Measurements from ENCODE around the gene CCDC167.

The CCDC167 gene

DNA sequence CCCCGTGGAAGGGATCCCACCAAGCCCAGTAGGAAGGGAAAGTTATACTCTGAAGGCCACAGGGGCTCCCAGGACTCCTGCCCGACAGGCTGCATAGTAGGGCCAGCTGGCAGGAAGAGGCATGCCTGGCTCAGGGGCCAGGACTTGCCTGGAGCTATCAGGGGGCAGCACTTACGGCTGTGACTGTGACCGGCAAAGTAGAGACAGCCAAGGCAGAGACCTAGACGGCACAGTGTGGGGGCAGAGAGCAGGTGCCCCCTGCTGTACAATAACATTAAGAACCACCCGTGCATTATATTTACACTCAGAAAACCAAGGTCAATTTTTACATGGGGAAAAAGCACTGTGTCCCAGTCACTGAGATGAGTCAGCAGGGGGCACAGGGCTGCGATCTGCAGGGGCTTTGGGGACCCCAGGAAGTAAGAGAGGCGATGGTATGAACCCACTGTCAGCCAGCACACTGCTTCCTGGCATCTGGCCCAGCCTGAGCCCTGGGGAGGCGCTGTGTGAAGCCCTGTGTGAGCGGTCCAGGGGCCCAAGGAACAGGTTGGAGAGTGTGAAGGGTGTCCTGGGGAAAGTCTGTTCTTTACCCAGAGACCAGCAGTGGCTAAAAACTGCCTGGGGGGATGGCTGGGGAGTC is 9.9 kb downstream of the CCDC167 start:
- no peak for DNase-seq (ENCODE audit: low read depth)

DNA sequence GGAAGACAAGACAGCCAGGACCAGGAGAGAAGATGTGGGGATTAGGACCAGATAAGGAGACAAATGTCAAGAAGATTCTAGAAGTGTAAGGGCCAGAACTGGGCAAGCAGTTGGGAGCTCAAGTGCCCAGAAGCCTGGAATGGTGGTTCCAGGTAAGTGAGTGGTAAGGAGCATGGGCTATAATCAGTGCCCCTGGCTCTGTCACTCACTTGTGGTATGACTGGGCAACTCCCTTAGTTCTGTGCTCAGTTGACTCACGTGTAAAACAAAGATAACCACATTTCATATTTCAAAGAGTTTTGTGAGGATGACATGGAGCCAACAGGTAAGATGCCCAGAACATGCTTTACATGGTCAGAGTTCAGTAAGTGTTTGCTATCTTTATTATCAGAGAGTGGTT is 11.2 kb downstream of the CCDC167 start:
- no peak for DNase-seq (ENCODE audit: low read depth)

DNA sequence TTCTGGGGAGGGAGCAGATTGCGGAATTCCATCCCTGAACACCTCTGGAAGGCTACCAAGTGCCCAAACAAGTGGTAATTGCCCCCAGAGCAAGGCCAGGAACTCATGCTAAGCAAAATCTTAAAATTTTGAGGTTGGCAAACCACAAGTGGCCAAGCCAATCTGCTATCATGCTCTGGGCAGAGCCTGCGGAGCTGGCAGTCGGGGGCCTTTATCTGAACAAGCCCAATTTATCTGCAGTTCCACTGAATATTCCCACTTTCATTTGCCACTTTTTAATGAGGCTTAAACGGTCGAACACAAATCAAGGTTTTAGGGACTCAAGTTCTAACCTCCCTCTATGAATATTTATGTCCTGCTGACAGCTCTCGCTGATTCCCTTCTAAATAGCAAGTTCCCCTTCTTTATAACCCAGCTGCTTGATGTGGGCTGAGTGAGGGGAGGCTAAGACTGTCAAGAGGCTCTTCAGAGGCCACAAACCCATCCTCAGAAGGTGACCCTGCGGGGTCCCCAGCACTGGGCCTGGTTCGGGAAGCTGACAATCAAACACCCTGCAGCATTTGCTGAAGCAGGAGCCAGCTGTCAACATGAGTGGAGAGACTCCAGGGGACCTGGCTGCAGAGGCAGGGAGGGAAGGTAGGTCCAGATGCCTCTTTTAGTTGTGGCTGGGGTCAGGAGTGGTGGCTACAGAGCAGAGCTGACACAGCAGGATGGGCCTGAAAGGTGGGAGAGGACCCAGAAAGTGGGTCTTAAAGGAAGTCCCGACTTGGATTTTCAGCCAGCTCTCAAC is 11.9 kb downstream of the CCDC167 start:
- DNase-seq (ENCODE audit: low read depth), result no peak

DNA sequence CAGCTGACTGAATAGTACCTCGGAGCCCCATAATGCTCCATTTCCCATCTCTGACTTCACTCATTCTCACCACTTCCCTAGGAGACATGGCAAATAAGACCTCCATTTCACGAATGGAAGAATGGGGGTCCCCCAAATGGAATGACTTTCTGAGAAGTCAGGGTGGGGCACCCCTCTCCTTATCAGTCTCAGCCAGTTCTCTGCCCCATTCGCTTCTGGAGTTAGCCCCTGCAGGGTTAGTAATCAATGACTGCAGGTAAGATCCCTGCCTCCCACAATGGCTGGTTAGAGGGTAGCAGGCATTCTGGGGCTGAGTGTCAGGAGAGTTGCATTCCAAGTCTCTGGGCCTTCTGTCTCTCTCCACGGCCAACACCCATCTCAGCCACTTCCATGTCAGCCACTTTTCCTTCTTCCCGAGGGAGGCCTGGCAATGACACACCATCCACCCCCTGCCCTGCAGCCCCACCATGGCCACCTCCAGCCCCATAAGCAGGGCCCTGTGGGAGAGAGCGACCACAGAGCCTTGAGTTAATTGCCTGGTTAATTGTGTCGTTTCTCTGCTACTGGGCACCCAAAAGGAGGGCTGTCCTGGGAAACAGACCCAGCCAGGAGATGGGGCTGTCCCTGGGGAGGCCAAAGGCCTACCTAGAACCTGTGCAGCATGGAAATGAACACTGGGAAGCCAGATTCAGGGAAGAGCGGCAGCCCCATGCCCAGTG is 13.4 kb downstream of the CCDC167 start:
- DNase-seq (ENCODE audit: low read depth), result no peak

DNA sequence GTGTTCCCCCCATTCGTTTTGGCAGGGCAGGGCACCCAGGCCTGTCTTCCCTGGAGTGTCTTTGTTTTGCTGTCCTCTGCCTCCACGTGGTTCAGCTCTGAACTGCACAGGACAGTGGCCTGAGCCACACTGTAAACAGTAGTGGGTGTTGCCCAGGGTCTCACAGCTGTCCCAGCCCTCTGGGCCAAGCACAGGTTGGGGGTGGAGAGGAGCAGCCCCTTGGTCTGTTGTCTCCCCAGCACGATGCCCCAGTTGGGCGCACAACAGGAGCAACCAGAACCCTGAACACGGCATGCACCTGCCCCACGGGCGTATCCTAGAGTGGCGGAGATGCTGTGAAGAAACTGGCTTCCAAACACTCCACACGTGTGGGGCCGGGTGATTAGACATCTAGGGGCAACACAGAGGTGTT is 14.4 kb downstream of the CCDC167 start:
- DNase-seq (ENCODE audit: low read depth), result no peak

DNA sequence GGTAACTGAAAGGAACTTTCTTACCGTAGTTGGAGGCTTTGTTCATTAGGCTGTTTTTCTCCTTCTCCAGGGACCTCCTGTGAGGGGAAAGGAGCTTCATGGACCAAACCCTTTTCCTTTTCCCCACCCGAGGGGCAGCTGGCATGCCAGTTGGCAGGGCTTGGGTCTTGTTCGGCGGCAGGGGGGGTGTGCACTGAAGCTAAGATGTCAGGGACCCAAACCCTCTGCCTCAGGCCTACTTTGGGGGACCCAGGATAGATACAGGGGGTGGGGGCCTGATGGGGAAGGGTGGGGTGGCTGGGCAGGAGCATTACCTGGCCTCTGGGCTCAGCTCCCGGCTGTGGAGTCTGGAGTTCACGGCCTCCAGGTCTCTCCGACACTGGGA is 14.9 kb downstream of the CCDC167 start:
- DNase-seq (ENCODE audit: low read depth), result no peak

DNA sequence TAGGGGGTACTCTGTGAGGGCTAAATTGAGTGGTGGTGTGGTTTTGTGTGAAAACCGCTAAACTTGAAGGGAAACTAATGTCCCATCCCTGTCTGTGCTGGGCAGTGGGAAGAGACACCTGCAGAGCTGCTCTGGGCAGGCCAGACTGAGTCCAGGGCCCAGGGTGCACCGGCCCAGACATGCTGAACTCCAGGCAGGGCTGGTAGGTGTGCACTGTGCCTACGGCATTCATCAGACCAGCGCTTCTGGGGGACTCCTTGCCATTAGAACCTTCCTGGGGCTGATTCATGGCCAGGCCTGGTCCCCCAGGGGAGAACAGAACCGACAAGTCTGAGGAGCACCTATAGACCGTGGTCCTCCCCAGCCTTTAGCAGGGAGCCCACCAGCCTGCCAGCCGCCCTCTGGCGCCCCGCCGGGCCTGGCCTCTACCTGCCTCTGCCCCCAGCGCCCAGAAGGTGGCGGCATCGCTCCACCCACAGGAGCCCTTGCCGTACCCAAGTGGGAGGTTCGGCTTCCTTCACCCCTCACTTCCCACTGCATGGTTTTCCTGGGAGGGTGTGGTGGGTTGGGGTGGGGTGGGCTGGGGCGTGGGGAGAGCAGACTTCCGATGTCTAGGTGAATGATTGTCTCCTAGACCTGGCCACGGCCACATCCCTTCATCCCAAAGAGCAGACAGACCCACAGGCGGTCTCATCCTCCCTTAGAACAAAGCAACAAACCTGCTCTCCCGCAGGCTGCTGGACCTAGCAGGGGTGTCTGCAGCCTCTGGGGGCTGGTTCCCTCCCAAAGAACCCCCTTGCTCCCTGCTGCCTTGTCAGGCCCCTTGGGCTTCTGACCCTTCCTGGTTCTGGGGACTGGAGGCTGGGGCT is 15.5 kb downstream of the CCDC167 start:
- peak; percentile 16 for DNase-seq (ENCODE audit: low read depth)

DNA sequence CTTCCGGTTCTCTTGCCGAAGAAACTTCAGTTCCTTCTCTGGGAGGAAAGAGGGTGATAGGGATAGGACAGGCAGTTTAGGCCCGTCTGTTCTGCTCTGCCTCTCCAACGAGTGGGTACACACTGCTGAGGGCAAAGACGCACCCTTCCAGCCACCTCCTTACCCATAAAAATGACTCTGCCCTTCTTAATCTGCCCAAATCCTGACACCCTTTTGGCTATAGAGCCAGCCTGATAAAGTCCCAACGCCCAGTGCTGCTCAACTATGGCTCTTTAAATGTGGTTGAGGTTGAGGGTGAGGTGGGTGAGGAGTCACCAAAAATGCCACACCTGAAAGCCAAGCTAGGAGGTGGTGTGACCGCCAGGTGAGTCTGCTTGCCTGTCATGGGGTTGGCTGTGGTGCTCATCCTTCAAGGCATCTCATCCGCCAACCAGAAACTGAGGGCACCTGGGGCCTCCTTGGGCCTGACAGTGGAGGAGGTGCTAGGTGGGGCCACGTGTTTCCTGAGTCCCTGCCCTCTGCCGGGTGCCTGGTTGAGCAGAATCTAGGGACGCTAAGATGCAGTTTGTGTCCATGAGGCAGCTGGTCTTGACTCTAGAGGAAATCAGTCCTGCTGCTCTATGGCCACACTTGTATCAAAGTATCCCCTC is 16.3 kb downstream of the CCDC167 start:
- no peak for DNase-seq (ENCODE audit: low read depth)

DNA sequence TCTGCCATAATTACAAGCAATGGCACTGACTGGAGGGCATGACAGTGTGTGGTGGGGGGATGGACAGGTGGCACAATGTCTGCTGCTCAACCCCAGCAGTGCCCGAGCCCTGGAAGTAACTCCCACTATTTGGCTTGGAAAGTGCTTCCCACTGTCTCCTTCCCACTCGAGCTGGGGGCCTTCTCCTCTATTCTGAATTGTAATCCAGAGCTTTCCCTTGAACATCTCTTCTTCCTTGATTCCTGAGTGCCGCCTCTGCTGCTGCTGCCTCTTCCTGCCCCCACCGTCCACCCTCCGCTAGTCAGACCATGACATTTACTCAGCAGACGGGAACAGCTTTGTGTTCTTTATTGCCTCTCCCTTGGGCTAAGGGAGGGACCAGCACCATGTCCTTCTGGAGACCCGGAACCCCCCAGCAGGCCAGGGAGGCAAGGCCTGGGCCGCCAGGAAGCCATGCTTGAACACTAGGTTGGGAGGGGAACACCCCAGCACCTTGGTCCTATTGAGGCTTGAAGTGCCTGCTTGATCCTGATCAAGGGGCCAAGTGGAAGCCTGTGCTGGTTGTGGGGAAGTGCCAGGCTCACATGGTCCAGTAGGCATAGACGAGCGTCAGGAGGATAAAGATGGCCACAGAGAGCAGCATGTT is 17.0 kb downstream of the CCDC167 start:
- no peak for DNase-seq (ENCODE audit: low read depth)

DNA sequence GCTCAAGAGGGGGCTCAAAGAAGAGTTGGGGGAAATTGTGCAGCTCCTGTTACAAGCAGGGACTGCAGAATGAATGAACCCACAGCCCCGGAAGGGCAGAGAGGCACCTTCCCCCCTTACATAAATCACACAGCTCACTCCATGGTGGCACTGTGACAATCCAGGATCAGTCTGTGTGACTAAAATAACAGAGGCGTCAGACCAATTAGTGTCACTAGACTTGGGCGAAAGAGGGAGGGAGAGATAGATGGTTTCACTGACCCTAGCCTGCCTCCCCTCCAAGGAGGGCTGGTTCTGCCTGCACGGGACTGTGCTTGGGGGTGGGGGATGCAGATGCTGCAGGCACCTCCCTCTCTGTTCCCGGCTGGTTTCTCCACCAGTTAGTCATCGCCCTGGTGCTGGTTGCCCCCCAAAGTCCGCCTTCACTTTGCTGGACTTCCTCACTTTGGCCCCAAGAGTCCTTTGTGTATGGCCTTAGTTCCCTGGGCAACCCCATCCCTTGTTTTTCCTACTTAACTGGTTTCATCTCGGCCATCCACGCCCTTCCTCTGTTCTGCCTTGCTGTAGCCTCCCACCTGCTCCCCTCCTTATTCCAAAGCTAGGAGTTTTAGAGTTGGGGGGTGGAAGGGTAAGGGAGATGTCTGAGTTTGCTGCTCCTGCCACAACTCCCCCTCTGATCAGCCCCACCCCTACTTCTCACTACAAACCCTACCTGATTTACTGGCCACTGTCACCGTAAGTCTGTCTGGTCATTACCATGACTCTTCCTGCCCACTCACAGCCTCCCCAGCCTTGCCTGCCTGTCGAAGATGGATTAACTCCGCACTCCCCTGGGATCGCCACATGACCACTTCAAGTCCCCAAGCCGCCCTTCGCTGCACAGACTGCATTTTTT is 17.7 kb downstream of the CCDC167 start:
- DNase-seq (ENCODE audit: low read depth), result no peak

DNA sequence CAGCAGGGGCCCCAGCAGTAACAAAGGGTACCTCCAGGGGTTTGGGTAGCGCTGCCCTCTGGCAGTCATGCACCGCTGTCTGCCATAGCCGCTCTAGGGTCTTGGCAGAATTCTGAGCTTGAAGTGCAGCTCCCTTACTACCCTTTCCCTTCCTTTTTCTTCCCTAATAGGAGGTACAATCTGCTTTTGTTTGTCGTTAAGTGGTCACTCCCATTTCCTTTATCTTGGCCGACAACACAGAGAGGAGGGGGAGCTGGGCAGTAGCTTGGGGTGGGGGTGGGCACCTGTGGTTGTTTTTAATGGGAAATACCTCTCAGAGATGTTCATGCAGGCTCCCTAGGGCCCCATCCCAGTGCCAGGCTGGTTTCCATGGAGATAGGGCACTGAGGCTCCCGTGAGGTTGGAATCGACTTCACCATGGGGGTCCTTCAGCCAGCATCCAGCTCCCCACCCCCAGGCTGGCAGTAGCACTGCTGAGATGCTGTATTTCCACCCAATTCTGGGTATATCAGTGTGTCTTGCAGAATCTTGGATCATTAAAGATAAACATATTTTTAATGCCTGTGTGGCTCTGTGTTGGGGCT is 18.6 kb downstream of the CCDC167 start:
- DNase-seq (ENCODE audit: low read depth), result no peak

DNA sequence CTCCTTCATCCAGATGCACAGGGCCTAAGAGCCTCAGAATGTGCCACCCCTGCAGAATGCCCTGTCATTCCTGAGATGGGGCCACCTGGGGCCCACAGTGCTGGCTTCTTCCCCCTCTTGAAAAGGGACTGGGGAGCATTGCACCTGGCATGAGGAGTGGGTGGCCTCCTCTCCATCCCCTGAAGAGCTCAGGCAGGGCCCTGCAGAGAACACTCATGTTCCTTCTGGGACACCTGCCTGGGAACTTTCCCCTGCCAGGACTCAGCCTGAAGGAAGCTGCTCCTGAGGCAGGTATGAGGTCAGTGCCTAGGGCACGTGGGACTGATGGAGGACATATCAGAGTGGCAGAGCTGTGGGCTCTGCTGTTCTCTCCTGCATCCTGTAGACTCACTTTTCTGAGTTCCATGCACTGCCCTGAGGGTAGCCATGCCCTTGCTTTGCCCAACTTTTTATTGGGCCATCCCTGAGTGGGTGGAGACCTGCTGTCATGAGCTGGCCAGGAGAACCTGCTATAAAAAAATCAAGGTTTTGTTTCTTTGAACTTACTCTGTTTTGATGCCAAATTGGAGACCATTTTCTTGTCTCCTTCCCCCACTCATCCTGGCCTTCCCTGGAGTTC is 19.5 kb downstream of the CCDC167 start:
- no peak for DNase-seq (ENCODE audit: low read depth)

DNA sequence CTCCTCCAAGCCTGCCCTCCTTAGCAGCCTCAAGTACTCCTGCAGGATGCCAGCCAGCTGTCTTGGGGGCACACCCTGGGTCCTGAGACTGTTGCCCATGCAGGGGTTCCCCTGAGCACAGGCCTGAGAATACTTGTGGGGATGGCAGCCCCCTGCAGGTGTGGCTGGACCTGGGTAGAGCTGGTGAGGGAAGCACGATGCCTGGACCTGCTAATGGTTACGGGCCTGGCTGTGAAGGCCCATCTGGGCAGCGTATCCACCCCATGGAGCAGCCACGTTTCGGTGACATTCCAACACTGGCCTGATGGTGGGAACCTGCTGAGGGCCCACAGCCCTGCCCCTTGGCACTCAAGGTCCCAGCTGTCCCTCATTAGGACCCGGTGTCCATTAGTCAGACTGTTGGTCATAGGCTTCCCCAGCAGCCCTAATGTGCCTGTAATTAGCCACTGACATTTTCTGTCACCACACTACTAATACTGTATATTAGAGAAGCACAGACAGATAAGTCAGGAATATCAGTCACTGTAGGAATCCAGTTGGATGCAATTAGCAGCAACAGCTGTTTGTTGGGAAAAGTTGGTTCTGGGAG is 20.3 kb downstream of the CCDC167 start:
- DNase-seq (ENCODE audit: low read depth), result no peak

DNA sequence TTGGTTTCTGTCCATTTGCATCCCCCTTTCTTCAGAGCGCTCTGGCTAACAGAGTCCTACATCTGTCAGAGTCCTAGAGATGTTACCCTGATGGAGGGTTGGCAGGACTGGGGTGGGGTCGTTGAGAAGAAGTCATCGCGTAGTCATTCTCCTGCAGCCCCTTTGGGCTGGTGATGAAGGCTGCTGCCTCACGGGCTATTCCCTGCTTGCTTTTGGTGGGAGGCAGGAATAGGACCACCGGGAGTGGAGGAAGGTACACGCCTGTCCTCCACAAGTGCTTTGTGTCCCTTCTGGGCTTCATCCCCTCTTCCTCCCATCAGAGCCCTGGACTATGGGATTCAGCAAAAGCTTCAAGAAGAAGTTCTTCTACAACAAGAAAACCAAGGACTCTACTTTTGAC is 20.9 kb downstream of the CCDC167 start:
- DNase-seq (ENCODE audit: low read depth), result no peak

DNA sequence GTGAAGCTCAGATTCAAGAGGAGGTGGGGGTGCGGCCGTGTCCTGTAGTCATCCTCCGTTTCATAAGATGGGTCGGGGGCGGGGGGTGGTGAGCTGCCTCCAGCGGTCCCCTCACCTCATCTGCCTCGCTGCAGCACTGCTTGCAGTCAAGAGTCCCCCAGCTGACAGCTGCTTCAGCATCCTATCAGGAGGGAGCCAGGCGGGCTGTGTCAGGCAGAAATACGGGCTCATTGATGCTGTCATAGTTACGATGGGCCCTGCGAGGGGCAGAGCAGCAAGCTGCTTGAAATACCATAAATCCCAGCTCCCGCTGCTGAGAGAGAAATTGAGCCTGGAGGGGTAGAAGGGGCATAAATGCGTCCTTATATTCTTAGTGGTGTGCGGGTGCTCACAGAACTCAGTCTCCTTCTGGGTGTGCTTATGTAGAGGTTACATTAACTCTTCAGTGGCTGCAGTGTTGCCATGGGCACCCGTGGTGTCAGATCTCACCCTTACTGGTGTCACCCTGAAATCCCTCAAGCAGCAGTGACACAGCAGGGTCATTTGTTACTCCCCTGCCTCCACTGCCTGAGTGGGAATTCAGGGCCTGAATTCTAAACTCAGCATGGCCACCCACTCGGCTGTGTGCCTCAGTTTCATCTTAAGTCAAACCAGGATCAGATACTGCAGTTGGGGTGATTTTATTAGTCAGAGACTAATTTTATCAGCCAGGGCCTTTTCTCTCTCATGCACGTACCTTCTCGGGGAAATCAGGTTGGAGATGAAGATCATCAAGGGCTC is 21.8 kb downstream of the CCDC167 start:
- DNase-seq (ENCODE audit: low read depth), result no peak

DNA sequence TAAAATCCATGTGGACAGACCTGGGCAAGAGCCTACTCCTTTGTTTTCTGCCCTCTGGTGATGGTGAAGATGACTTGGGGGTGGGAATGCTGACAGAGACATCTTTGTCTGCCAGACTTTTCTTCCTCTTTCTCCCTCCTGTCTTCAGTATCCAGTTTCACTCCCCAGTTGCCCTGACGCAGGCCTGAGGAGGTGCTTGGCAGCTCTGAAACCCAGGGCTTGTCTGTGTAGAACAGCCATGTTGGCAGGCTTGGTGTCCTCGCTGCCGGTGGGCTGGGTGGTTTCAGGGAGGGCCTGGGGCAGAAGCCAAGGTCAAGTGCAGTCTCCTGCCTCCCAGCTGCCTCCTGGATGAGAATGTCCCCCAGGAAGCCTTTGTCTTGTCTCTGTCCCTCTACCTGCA is 22.5 kb downstream of the CCDC167 start:
- no peak for DNase-seq (ENCODE audit: low read depth)

DNA sequence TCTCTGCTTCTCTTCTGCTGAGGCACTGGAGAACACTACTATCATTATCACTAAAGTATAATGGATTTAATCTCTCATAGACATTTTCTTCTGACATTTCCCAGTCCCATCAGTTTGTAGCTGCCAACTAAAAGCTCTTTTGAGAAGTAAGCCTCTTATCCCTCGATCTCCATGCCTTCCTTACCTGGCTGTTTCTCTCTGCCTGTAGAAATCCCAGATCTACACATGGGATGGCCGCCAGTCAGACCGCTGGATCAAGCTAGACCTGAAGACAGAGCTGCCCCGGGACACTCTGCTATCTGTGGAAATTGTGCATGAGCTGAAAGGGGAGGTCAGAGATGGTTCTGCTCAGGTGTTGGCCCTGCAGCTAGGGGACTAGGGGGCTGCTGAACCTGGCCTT is 25.4 kb downstream of the CCDC167 start:
- DNase-seq (ENCODE audit: low read depth), result no peak
